HFFc6 (cell line): ENCODE measurements around the gene TTC39A. TPM values are rescaled to one million over a fixed set of nuclear protein-coding genes. Genes with fewer than 3 reads are reported as not detected.

Experiments used
- DNase-seq: peaks from one replicate; pipeline ENCODE4 v3.0.0-alpha.2; 2018
- H3K27ac Mint-ChIP-seq: 2 replicates; pipeline ENCODE4 v1.8.0; 2020; ENCODE audit warnings: mild to moderate bottlenecking, mixed read lengths
- H3K27me3 Mint-ChIP-seq: 2 replicates; pipeline ENCODE4 v1.8.0; 2021; ENCODE audit warnings: mild to moderate bottlenecking, moderate library complexity, mixed read lengths; ENCODE audit not compliant: insufficient read depth
- H3K36me3 Mint-ChIP-seq: 2 replicates; pipeline ENCODE4 v1.8.0; 2021; ENCODE audit warnings: low read depth, mixed read lengths
- H3K4me1 Mint-ChIP-seq: 2 replicates; pipeline ENCODE4 v1.8.0; 2020; ENCODE audit warnings: low read depth, mixed read lengths
- H3K4me3 Mint-ChIP-seq: 2 replicates; pipeline ENCODE4 v1.8.0; 2020; ENCODE audit warnings: mild to moderate bottlenecking, moderate library complexity, mixed read lengths
- H3K9me3 Mint-ChIP-seq: 2 replicates; pipeline ENCODE4 v1.8.0; 2020; ENCODE audit warnings: mild to moderate bottlenecking, mixed read lengths
- total RNA-seq, 6 experiments: library from RNA; stranded (reverse); fragmentation: NEBNext Ultra II Directional; extraction: Animal tissue kit (Norgen Biotek cat#: 25700); gene quantifications; 2 replicates in 1 of 6; 3 replicates in 5 of 6; pipeline ENCODE4 v1.2.3, GENCODE V29; 2021
- TF ChIP-seq, protein P1 (sequence below): fragments of 200-600 bp; sonication (generic); IDR thresholded peaks from 2 replicates; pipeline ENCODE4 v1.5.0; 2021; ENCODE audit warnings: antibody characterized with exemption, mild to moderate bottlenecking

Gene TTC39A
- total RNA-seq, 6 experiments from 2014 or later: 0.10 to 0.52 (median 0.17) TPM; not detected in 2

DNA sequence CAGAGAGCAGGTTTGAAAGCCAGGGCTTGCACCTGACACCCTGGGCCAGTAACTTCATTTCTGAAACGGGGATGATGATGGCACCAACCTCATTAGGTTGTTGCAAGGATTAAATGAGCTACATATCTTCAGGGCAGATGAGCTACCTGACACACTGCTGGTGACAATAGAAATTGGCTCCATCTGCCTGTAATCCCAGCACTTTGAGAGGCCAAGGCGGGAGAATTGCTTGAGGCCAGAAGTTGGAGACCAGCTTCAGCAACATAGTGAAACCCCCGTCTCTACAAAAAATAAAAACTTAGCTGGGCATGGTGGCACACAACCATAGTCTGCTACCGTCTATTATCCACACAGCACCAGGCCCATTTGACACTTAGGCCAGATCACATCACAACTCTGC lies 6.3 kb upstream of the TTC39A start:
- TF ChIP-seq, protein P1, sequence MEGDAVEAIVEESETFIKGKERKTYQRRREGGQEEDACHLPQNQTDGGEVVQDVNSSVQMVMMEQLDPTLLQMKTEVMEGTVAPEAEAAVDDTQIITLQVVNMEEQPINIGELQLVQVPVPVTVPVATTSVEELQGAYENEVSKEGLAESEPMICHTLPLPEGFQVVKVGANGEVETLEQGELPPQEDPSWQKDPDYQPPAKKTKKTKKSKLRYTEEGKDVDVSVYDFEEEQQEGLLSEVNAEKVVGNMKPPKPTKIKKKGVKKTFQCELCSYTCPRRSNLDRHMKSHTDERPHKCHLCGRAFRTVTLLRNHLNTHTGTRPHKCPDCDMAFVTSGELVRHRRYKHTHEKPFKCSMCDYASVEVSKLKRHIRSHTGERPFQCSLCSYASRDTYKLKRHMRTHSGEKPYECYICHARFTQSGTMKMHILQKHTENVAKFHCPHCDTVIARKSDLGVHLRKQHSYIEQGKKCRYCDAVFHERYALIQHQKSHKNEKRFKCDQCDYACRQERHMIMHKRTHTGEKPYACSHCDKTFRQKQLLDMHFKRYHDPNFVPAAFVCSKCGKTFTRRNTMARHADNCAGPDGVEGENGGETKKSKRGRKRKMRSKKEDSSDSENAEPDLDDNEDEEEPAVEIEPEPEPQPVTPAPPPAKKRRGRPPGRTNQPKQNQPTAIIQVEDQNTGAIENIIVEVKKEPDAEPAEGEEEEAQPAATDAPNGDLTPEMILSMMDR: no peak
- Mint-ChIP-seq H3K4me3 (no peak overlapping the region), H3K9me3 (no peaks in the 10 kb centered on the region), H3K36me3 (no peaks in the 10 kb centered on the region), H3K27me3 (peaks cover 9% of the 10 kb centered on the region), H3K4me1 (peaks cover 3% of the 10 kb centered on the region), H3K27ac (no peak overlapping the region)
- no peak for DNase-seq

GRCh38 chr1:51336004-51336403 lies 5.6 kb upstream of the TTC39A start:
- H3K9me3 Mint-ChIP-seq: no peaks in the 10 kb centered on the region
- no peak overlapping the region for H3K27ac Mint-ChIP-seq
- H3K4me3 Mint-ChIP-seq: no peak overlapping the region
- peaks cover 11% of the 10 kb centered on the region for H3K27me3 Mint-ChIP-seq
- H3K4me1 Mint-ChIP-seq: peaks cover 10% of the 10 kb centered on the region
- TF ChIP-seq, protein P1: no peak
- H3K36me3 Mint-ChIP-seq: no peaks in the 10 kb centered on the region
- DNase-seq: no peak

DNA sequence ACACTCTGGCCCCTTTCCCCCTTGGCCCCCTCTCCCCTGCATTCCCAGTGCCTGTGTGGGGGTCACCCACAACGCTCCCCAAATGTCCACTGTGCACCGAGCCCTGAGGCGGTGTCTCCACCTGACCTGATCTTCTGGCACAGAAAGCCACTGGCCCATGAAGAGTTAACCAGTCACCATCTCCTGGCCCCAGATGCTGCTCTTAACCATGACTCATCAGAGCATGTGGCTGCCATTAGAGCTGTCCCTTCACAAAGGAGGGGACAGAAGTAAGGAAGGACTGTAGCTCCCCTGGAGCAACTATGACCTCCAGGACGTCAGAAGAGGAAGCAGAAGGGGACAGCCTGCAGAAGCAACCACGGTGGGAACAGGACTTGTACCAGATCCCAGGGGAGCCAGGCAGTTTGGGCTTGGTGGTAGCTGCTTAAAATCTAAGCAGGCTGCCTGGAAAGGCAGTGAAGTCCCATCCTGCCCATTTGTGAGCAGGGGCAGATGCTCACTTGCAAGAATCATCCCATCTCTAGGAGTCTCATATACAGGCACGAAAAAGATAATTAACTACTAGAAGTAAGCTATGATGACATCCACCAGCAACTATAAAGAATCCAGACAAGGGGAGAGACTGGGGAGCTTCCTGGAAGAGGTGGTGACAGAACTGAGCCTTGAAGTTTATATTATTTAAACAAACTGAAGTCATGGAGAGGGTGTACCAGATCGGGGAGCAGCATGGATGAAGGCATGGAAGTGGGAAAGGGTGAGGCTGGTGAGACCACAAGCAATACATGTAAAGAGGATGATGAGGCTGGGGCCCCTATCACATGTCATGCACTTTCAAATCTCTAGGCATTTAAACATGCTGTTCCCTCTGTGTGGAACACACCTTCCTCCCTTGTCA lies 1.1 kb upstream of the TTC39A start:
- peak; percentile 60 for DNase-seq
- peak overlapping the region; percentile 67 for H3K27ac Mint-ChIP-seq
- no peaks in the 10 kb centered on the region for H3K9me3 Mint-ChIP-seq
- H3K4me3 Mint-ChIP-seq: peak overlapping the region; percentile 85
- H3K36me3 Mint-ChIP-seq: no peaks in the 10 kb centered on the region
- peaks cover 14% of the 10 kb centered on the region for H3K27me3 Mint-ChIP-seq
- peaks cover 33% of the 10 kb centered on the region for H3K4me1 Mint-ChIP-seq
- TF ChIP-seq, protein P1: no peak

DNA sequence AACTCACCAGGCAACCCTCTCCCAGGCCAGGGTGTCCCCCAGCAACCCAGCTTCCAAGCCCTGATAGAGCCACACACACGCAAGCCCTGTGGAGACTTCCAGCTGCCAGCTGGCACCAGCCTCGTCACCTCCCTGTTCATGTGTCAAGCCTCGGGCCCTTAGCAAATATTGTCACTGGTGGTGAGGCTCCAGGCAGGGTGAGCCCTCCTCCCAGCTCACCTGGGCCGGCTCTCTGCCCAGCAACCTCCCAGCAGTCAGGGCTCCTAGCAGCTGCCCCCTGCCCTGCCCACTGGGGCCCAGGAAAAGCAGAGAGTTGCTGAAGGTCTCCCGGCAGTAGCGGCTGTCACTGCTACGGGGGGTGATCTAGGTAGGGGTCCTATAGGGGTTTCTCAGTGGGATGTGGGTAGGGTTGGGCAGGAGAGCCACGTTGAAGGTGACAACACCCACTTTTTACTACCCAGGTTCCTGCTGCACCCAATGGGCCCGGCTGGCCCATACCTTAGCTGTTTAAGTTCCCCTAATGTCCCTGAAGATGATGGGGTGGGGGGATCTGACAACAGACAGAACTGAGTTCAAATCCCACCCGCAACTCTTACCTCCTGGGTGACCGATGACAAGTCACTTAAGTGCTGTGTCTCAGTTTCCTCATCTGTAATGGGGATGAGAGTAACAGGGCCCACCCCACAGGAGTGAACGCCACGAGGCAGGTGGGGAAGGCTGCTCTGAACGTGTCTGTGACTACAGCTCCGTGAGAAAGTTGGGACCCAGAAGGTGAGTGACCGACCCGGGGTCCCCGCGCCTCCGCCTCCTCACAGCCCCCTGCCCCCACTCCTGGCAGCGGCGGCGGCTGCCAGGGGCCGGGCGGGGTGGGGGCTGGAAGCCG lies 678 bp downstream of the TTC39A start:
- Mint-ChIP-seq H3K27ac (no peak overlapping the region; the same call in 1 of the 2 replicates), H3K27me3 (peaks cover 13% of the 10 kb centered on the region), H3K4me1 (peaks cover 33% of the 10 kb centered on the region), H3K4me3 (peak overlapping the region; percentile 54; the same call in 1 of the 2 replicates), H3K36me3 (no peaks in the 10 kb centered on the region), H3K9me3 (no peaks in the 10 kb centered on the region)
- TF ChIP-seq, protein P1: no peak
- no peak for DNase-seq

DNA sequence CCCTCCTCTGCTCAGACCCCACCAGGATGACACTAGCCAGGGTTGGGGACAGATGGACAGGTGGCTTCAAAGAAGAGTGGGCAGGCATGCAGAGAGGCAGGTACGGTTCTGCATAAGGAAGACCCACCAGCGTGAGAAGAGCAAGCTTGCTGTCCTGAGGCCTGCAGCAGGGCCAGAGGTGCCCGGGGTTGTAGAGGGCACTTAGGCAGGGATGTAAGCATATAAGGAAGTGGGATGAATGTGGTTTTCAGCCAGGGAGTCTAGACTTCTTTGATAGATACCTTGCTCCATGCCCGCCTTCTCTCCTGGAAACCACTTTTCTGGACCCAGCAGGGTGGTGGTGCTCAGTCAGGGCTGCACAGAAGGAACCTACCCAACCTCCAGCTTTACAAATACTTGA lies 1.4 kb downstream of the TTC39A start:
- Mint-ChIP-seq H3K36me3 (no peaks in the 10 kb centered on the region), H3K4me1 (peaks cover 33% of the 10 kb centered on the region), H3K9me3 (no peaks in the 10 kb centered on the region), H3K4me3 (no peak overlapping the region), H3K27ac (no peak overlapping the region), H3K27me3 (peaks cover 13% of the 10 kb centered on the region)
- no peak for DNase-seq
- TF ChIP-seq, protein P1: no peak
